GM12878 (cell line): ENCODE data around the gene TNFRSF1A. TPM values are rescaled to one million over a fixed set of nuclear protein-coding genes. Genes with fewer than 3 reads are reported as not detected.

Source experiments
- BCL11A ChIP-seq: IDR thresholded peaks from 2 replicates; pipeline ENCODE4 v1.6.1; 2011; ENCODE audit warnings: low read depth, low read length
- BHLHE40 ChIP-seq, 2 experiments: fragments of 450-650 bp in 1 of 2; IDR thresholded peaks; 2 replicates each; pipeline ENCODE4 v1.6.1; 2011 to 2017; ENCODE audit warnings: low read depth in 2 of 2, borderline replicate concordance in 1 of 2, improper control_type of control experiment in 1 of 2, low read length in 1 of 2, mild to moderate bottlenecking in 1 of 2
- CHD2 ChIP-seq: IDR thresholded peaks from 2 replicates; pipeline ENCODE4 v1.6.1; 2011; ENCODE audit warnings: low read depth, low read length, improper control_type of control experiment, borderline replicate concordance
- DPF2 ChIP-seq: fragments of 450-650 bp; IDR thresholded peaks from 2 replicates; pipeline ENCODE4 v1.6.1; 2017; ENCODE audit warnings: mild to moderate bottlenecking
- EP300 ChIP-seq, 2 experiments: fragments of 150-350 bp in 1 of 2; IDR thresholded peaks; 2 replicates each; pipeline ENCODE4 v1.6.1; 2011 to 2012; ENCODE audit warnings: low read depth in 2 of 2, low read length in 2 of 2, borderline replicate concordance in 1 of 2, improper control_type of control experiment in 1 of 2, inconsistent platforms in 1 of 2; ENCODE audit not compliant: control insufficient read depth in 1 of 2
- IKZF2 ChIP-seq, 2 experiments: fragments of 450-650 bp; IDR thresholded peaks; 2 replicates each; pipeline ENCODE4 v1.6.1; 2017; ENCODE audit warnings: mild to moderate bottlenecking in 2 of 2, moderate library complexity in 2 of 2
- MEF2B ChIP-seq: fragments of 450-650 bp; IDR thresholded peaks from 2 replicates; pipeline ENCODE4 v1.6.1; 2018; ENCODE audit warnings: mild to moderate bottlenecking, moderate library complexity; ENCODE audit not compliant: partially characterized antibody, poor library complexity, severe bottlenecking
- NKRF ChIP-seq: fragments of 450-650 bp; conservative IDR thresholded peaks from 2 replicates; pipeline ENCODE4 v1.6.1; 2017; ENCODE audit warnings: mild to moderate bottlenecking, moderate library complexity
- NRF1 ChIP-seq: conservative IDR thresholded peaks from 2 replicates; pipeline ENCODE4 v1.6.1; 2011; ENCODE audit warnings: mild to moderate bottlenecking, low read depth, low read length, improper control_type of control experiment
- PKNOX1 ChIP-seq: fragments of 450-650 bp; IDR thresholded peaks from 2 replicates; pipeline ENCODE4 v1.6.1; 2016; ENCODE audit warnings: mild to moderate bottlenecking
- POU2F2 ChIP-seq: IDR thresholded peaks from 3 replicates; pipeline ENCODE4 v1.6.1; 2011; ENCODE audit warnings: low read depth, mild to moderate bottlenecking, low read length, borderline replicate concordance
- RCOR1 ChIP-seq: conservative IDR thresholded peaks from 2 replicates; pipeline ENCODE4 v1.6.1; 2012; ENCODE audit warnings: low read depth, low read length, improper control_type of control experiment
- RELB ChIP-seq: fragments of 450-650 bp; IDR thresholded peaks from 2 replicates; pipeline ENCODE4 v1.6.1; 2017; ENCODE audit warnings: low read depth, mild to moderate bottlenecking, moderate library complexity
- SREBF2 ChIP-seq: IDR thresholded peaks from 2 replicates; pipeline ENCODE4 v1.6.1; 2012; ENCODE audit warnings: mild to moderate bottlenecking, low read length
- SUZ12 ChIP-seq: fragments of 200-600 bp; sonication (generic); IDR thresholded peaks from one replicate; pipeline ENCODE4 v1.6.1; 2018; ENCODE audit warnings: antibody characterized with exemption, mild to moderate bottlenecking; ENCODE audit not compliant: unreplicated experiment
- TBL1XR1 ChIP-seq: IDR thresholded peaks from 2 replicates; pipeline ENCODE4 v1.6.1; 2012; ENCODE audit warnings: low read depth, low read length, improper control_type of control experiment
- polyA plus RNA-seq, 11 experiments: library from polyadenylated mRNA; depleted of rRNA in 4 of 11; unstranded in 6 of 11; stranded (reverse) in 5 of 11; fragments of >200 nt; fragmentation: Nextera tagmentation in 4 of 11; fragmentation: Illumina TruSeq in 1 of 11; extraction: Ambion mirVana in 4 of 11; extraction: Trizol in 1 of 11; gene quantifications; 1 replicate in 1 of 11; 2 replicates in 10 of 11; pipeline versions ENCODE4 v1.2.1 to v1.2.3, GENCODE V29; 2011 to 2016; ENCODE audit warnings: inconsistent platforms in 2 of 11, missing spikeins in 2 of 11, low read depth in 1 of 11
- total RNA-seq, 4 experiments: library from RNA; depleted of rRNA in 3 of 4; stranded (reverse); fragments of >200 nt in 3 of 4; fragmentation: Illumina TruSeq in 1 of 4; extraction: Trizol in 1 of 4; gene quantifications; 2 replicates each; pipeline versions ENCODE4 v1.2.1 to v1.2.3, GENCODE V29; 2013 to 2021

Gene TNFRSF1A
- total and polyA plus RNA-seq, 10 of the 15 experiments (the other 5 are each of a cell fraction or from before 2014, with no cell fraction given): 0.24 to 16.5 (median 13.0) TPM

- TF ChIP-seq EP300 (IDR thresholded peaks at IDR 0.05; ENCODE audit: borderline replicate concordance in 1 of 2, control insufficient read depth in 1 of 2, low read depth in 2 of 2, low read length in 2 of 2): peak; percentile 72 to 74; a peak in 2 of 4 replicates
- peak; percentile 85 for TF ChIP-seq DPF2
- peak; percentile 89 for TF ChIP-seq MEF2B
- TF ChIP-seq RCOR1: 0 out of 2 replicates have a peak, but pooled peaks have one; percentile 55
- TF ChIP-seq SREBF2: no peak
- TF ChIP-seq SUZ12: no peak
- no peak for TF ChIP-seq NRF1
- peak; percentile 97 to 99 for TF ChIP-seq IKZF2 (IDR thresholded peaks at IDR 0.05)
- TF ChIP-seq BCL11A: peak; percentile 40; the same call in 1 of the 2 replicates
- peak; percentile 51; the same call in 1 of the 2 replicates for TF ChIP-seq TBL1XR1
- peak; percentile 58; the same call in 1 of the 2 replicates for TF ChIP-seq PKNOX1
- peak; percentile 81 to 92 for TF ChIP-seq BHLHE40 (IDR thresholded peaks at IDR 0.05; ENCODE audit: borderline replicate concordance in 1 of 2, low read depth in 2 of 2, low read length in 1 of 2)
- peak; percentile 44; the same call in 1 of the 2 replicates for TF ChIP-seq CHD2
- peak; percentile 73; the same call in 1 of the 3 replicates for TF ChIP-seq POU2F2
- peak; percentile 98 for TF ChIP-seq RELB
- no peak; the same call in 1 of the 2 replicates for TF ChIP-seq NKRF
Measured at GRCh38 chr12:6312529-6313325, 29.1 kb downstream of the TNFRSF1A start (continued).
